Measurements from ENCODE around the gene APOA5. TPM values are rescaled to one million over a fixed set of nuclear protein-coding genes. Genes with fewer than 3 reads are reported as not detected.

The APOA5 gene
- total and polyA plus RNA-seq, 4 donors, result not detected

DNA sequence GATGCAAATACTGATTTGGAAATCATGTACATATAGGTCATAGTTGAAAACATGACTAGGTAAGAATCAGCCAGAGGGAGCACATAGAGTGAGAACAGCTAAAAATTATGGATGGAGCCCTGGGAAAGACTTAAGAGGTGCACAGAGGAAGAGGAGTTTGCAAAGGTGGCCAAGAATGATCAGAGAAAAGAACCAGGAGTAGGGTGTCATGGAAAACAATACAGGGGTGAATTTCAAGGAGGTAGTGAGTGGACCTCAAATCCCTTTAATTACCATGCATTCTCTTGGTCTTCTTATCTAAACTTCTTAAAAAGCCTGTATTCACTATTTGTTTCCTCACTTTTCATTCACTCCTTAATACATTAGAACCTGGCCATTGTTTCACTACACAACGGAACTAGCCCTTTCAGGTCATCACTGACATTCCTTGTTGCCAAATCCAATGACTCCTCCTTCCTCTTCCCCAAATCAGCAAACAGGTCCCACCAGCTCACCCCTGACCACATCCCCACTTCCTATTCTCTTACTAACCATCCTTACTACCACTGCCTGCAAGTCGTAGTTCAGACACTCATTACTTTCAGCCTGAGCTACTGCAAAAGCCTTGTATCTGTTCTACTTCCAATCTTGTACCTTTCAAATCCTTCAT lies 41.5 kb downstream of the APOA5 start:
- H3K36me3 ChIP-seq (ENCODE audit: control insufficient read depth in 1 of 2, insufficient read depth in 2 of 2, low read length in 1 of 2), result peaks cover 5 to 8% of the 10 kb centered on the region in 2 donors
- 95 to 98% methylated on average over 2 of the region's 2 CpGs for WGBS, 2 donors
- intact Hi-C loops (cut with DNase I), result no loop called here

DNA sequence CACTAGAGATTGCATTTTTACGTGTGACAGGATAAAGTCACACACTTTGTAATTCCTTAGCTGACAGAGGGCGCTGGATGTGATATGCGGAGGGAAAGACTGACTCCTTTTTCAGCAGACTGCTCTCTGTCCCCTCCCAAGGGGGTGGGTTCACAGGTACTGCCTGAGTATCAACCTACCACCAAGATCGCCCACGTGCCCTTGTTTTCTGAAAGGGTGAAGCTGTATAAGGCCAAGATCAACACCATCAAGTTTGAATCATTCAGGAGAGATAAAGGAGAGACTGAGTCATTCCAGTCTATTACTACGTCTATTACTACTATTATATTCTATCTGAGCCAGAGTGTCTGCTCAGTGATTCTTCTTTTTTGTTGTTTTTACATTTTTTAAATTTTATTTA lies 49.6 kb downstream of the APOA5 start:
- intact Hi-C loops (cut with DNase I), result no loop called here
- DNase-seq (no peak), ATAC-seq (ENCODE audit: low FRiP score) (no peak)
- Histone ChIP-seq H3K27ac (ENCODE audit: low read depth in 1 of 2, low read length in 2 of 2) (no peak overlapping the region), H3K27me3 (ENCODE audit: control insufficient read depth in 1 of 2, insufficient read depth in 2 of 2, low read length in 1 of 2) (no peaks in the 10 kb centered on the region), H3K4me1 (ENCODE audit: control insufficient read depth in 1 of 2, insufficient read depth in 2 of 2, low read length in 2 of 2) (peaks cover 0 to 1% of the 10 kb centered on the region in 2 donors), H3K36me3 (ENCODE audit: control insufficient read depth in 1 of 2, insufficient read depth in 2 of 2, low read length in 1 of 2) (peaks cover 0 to 2% of the 10 kb centered on the region in 2 donors), H3K9me3 (ENCODE audit: control insufficient read depth, low read length) (no peaks in the 10 kb centered on the region), H3K4me3 (ENCODE audit: low read length in 2 of 2) (no peak overlapping the region)
- 63% methylated on average over 6 of the region's 6 CpGs for WGBS, 2 donors

More for the DNA sequence above, 41.5 kb downstream of the APOA5 start:
- Histone ChIP-seq H3K27me3 (ENCODE audit: control insufficient read depth in 1 of 2, insufficient read depth in 2 of 2, low read length in 1 of 2) (no peaks in the 10 kb centered on the region), H3K9me3 (ENCODE audit: control insufficient read depth, low read length) (no peaks in the 10 kb centered on the region), H3K27ac (ENCODE audit: low read depth in 1 of 2, low read length in 2 of 2) (no peak overlapping the region), H3K4me1 (ENCODE audit: control insufficient read depth in 1 of 2, insufficient read depth in 2 of 2, low read length in 2 of 2) (no peaks in the 10 kb centered on the region), H3K4me3 (ENCODE audit: low read length in 2 of 2) (no peak overlapping the region)
- DNase-seq (no peak), ATAC-seq (ENCODE audit: low FRiP score) (no peak)

DNA sequence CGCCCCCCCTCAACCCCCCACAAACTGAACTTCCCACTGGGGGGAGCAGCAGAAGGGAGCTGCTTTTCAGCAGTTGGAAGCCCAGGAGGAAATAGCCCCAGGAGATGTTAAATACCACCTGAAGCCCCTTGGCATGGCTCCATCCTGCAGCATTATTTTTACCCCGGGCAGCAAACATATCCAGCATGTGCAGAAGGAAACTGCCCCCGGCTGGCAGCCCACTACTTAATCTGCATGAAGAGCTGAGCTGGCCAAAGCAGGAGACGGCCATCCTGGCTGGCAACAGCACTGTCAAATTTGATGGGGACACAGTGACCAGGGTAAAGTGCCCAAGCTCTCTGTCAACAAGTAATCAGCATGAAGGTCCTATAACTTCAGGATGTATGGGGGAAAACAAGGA lies 50.9 kb downstream of the APOA5 start:
- Histone ChIP-seq H3K36me3 (ENCODE audit: control insufficient read depth in 1 of 2, insufficient read depth in 2 of 2, low read length in 1 of 2) (no peaks in the 10 kb centered on the region), H3K9me3 (ENCODE audit: control insufficient read depth, low read length) (no peaks in the 10 kb centered on the region), H3K4me3 (ENCODE audit: low read length in 2 of 2) (no peak overlapping the region), H3K27ac (ENCODE audit: low read depth in 1 of 2, low read length in 2 of 2) (no peak overlapping the region), H3K27me3 (ENCODE audit: control insufficient read depth in 1 of 2, insufficient read depth in 2 of 2, low read length in 1 of 2) (no peaks in the 10 kb centered on the region), H3K4me1 (ENCODE audit: control insufficient read depth in 1 of 2, insufficient read depth in 2 of 2, low read length in 2 of 2) (peaks cover 0 to 1% of the 10 kb centered on the region in 2 donors)
- 69 to 70% methylated on average over 4 of the region's 4 CpGs for WGBS, 2 donors
- intact Hi-C loops (cut with DNase I), result no loop called here
- ATAC-seq (ENCODE audit: low FRiP score), result no peak
- DNase-seq, result no peak

Other genes starting within 250 kb of the APOA5 start
- 10 to 100 TPM; 12.7 to 12.9 TPM for gene BUD13, start 18.9 kb downstream of the APOA5 start, total RNA-seq
- 10 to 100 TPM; 10.3 to 15.7 TPM for gene BUD13, start 18.9 kb downstream of the APOA5 start, polyA plus RNA-seq
- gene ZPR1, start 3.9 kb downstream of the APOA5 start, total RNA-seq, result 10 to 100 TPM; 31.5 to 48.2 TPM
- gene ZPR1, start 3.9 kb downstream of the APOA5 start, polyA plus RNA-seq, result 10 to 100 TPM; 19.2 to 21.2 TPM
- gene APOA4, start 31.4 kb upstream of the APOA5 start, total RNA-seq, result not detected
- gene APOA4, start 31.4 kb upstream of the APOA5 start, polyA plus RNA-seq, result 100 to 1,000 TPM in 1 of 2 donors, under 1 TPM in 1; 0.64 to 457 TPM
- not detected for gene APOC3, start 38.0 kb upstream of the APOA5 start, total RNA-seq
- 100 to 1,000 TPM in 1 of 2 donors, not detected in 1; 335 TPM for gene APOC3, start 38.0 kb upstream of the APOA5 start, polyA plus RNA-seq
- not detected for gene APOA1, start 45.7 kb upstream of the APOA5 start, total RNA-seq
- 100 to 1,000 TPM in 1 of 2 donors, 1 to 10 TPM in 1; 1.2 to 416 TPM for gene APOA1, start 45.7 kb upstream of the APOA5 start, polyA plus RNA-seq

Data from aorta (tissue), 5 donors.